LNCAP (cell line): ENCODE results near the gene YY1.

ENCODE experiments used
- TF ChIP-seq, protein P1 (sequence below): fragments of 450-650 bp; IDR thresholded peaks from 2 replicates; pipeline ENCODE4 v1.5.1; 2017; ENCODE audit warnings: mild to moderate bottlenecking

YY1 gene

DNA sequence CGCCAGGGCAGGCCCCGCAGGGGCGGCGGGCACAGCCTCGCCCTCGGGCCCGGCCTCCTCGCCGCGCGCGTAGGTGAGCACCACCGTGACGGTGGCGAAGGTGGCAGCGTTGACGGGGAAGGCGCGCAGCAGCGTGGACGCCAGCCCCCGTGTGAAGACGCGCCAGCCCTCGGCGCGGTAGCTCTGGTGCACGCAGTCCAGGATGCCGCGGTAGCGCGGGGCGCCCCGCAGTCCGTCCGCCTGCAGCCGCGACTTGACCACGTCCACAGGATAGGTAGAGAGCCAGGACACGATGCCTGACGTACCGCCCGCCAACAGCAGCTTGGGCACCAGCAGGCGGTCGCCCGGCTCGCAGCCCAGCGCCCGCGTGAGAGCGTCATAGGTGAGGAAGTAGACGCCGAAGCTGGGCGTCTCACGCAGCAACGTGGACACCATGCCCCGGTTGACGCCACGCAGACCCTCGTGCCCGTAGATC, 53.4 kb downstream of the YY1 start:
- TF ChIP-seq, protein P1, sequence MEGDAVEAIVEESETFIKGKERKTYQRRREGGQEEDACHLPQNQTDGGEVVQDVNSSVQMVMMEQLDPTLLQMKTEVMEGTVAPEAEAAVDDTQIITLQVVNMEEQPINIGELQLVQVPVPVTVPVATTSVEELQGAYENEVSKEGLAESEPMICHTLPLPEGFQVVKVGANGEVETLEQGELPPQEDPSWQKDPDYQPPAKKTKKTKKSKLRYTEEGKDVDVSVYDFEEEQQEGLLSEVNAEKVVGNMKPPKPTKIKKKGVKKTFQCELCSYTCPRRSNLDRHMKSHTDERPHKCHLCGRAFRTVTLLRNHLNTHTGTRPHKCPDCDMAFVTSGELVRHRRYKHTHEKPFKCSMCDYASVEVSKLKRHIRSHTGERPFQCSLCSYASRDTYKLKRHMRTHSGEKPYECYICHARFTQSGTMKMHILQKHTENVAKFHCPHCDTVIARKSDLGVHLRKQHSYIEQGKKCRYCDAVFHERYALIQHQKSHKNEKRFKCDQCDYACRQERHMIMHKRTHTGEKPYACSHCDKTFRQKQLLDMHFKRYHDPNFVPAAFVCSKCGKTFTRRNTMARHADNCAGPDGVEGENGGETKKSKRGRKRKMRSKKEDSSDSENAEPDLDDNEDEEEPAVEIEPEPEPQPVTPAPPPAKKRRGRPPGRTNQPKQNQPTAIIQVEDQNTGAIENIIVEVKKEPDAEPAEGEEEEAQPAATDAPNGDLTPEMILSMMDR: no peak

GRCh38 chr14:100292776-100293461, 54.0 kb downstream of the YY1 start:
- TF ChIP-seq, protein P1: no peak

DNA sequence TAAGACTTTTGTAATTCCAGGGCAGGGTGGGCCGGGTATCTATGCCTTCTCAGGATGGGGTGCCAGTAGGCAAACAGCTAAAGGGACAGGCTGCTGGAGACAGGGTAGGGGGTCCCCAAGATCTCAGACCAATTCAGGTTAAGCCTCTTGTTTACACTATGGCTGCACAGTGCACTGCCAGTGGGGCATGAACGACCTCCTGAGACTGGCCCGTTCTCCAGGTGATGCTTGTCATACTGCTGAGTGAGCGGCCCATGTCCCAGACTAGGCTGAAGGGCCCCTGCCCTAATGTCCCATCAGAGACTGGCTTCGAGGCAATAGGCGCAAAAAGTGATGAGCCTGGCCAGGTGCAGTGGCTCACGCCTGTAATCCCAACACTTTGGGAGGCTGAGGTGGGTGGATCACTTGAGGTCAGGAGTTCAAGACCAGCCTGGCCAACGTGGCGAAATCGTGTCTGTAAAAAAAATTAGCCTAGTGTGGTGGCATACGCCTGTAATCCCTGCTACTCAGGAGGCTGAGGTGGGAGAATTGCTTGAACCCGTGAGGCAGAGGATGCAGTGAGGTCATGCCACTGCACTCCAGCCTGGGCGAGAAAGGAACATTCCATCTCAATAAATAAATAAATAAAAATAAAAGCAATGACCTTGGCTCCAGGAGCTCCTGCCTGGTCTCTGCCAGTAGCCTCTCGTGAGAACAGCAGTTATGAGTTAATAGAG, 54.7 kb downstream of the YY1 start:
- TF ChIP-seq, protein P1: no peak

- TF ChIP-seq, protein P1: no peak
Measured at GRCh38 chr14:100294213-100294962, 55.4 kb downstream of the YY1 start.

GRCh38 chr14:100294963-100295330, 56.0 kb downstream of the YY1 start:
- TF ChIP-seq, protein P1: no peak

GRCh38 chr14:100295376-100296105, 56.6 kb downstream of the YY1 start:
- TF ChIP-seq, protein P1: no peak

DNA sequence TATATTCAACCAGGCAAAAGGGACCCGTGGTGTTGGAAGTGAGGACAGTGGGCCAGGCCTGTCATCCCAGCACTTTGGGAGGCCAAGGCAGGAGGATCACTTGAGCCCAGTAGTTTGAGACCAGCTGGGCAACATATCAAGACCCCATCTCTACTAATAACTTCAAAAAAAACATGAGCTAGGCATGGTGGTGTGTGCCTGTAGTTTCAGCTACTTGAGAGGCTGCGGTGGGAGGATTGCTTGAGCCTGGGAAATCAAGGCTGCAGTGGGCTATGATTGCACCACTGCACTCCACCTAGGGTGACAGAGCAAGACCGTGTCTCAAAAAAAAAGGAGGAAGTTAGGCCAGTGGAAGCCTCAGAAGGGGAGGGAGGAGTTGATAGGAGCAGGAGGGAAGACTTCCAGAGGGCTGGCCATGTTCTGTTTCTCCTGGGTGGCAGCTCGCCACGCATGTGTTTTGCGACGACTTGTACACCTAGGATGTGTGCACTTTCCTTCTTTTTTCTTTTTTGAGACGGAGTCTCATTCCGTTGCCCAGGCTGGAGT, 57.2 kb downstream of the YY1 start:
- TF ChIP-seq, protein P1: no peak
